ENCODE data around the gene MYH11. TPM values are rescaled to one million over a fixed set of nuclear protein-coding genes. Genes with fewer than 3 reads are reported as not detected.

MYH11 gene
- total RNA-seq, 1 donor from 2014 or later: 0.04 TPM

- TF ChIP-seq CTCF (IDR thresholded peaks at IDR 0.05; ENCODE audit: insufficient read depth, low read length, poor library complexity, severe bottlenecking): peak; percentile 82
- Histone ChIP-seq H3K27me3 (ENCODE audit: control insufficient read depth, insufficient read depth, low read length) (no peaks in the 10 kb centered on the region), H3K36me3 (ENCODE audit: control insufficient read depth, insufficient read depth, low read length) (no peaks in the 10 kb centered on the region), H3K4me3 (ENCODE audit: low read depth, low read length) (no peak overlapping the region)
- DNase-seq (ENCODE audit: low read depth): no peak
Measured at GRCh38 chr16:15874745-15875314, 18.0 kb upstream of the MYH11 start.

GRCh38 chr16:15873737-15874136 is 16.9 kb upstream of the MYH11 start:
- H3K27me3 ChIP-seq (ENCODE audit: control insufficient read depth, insufficient read depth, low read length): no peaks in the 10 kb centered on the region
- H3K36me3 ChIP-seq (ENCODE audit: control insufficient read depth, insufficient read depth, low read length): no peaks in the 10 kb centered on the region
- TF ChIP-seq CTCF (IDR thresholded peaks at IDR 0.05; ENCODE audit: insufficient read depth, low read length, poor library complexity, severe bottlenecking): no peak
- H3K4me3 ChIP-seq (ENCODE audit: low read depth, low read length): no peak overlapping the region
- DNase-seq (ENCODE audit: low read depth): no peak

GRCh38 chr16:15873301-15873700 is 16.5 kb upstream of the MYH11 start:
- no peaks in the 10 kb centered on the region for H3K36me3 ChIP-seq (ENCODE audit: control insufficient read depth, insufficient read depth, low read length)
- H3K27me3 ChIP-seq (ENCODE audit: control insufficient read depth, insufficient read depth, low read length): no peaks in the 10 kb centered on the region
- DNase-seq (ENCODE audit: low read depth): no peak
- TF ChIP-seq CTCF (IDR thresholded peaks at IDR 0.05; ENCODE audit: insufficient read depth, low read length, poor library complexity, severe bottlenecking): no peak
- H3K4me3 ChIP-seq (ENCODE audit: low read depth, low read length): no peak overlapping the region

GRCh38 chr16:15870011-15870410 is 13.2 kb upstream of the MYH11 start:
- DNase-seq (ENCODE audit: low read depth): no peak
- H3K36me3 ChIP-seq (ENCODE audit: control insufficient read depth, insufficient read depth, low read length): no peaks in the 10 kb centered on the region
- TF ChIP-seq CTCF (IDR thresholded peaks at IDR 0.05; ENCODE audit: insufficient read depth, low read length, poor library complexity, severe bottlenecking): no peak
- H3K27me3 ChIP-seq (ENCODE audit: control insufficient read depth, insufficient read depth, low read length): no peaks in the 10 kb centered on the region
- H3K4me3 ChIP-seq (ENCODE audit: low read depth, low read length): no peak overlapping the region

- Histone ChIP-seq H3K4me3 (ENCODE audit: low read depth, low read length) (no peak overlapping the region), H3K36me3 (ENCODE audit: control insufficient read depth, insufficient read depth, low read length) (no peaks in the 10 kb centered on the region), H3K27me3 (ENCODE audit: control insufficient read depth, insufficient read depth, low read length) (no peaks in the 10 kb centered on the region)
- no peak for DNase-seq (ENCODE audit: low read depth)
- TF ChIP-seq CTCF (IDR thresholded peaks at IDR 0.05; ENCODE audit: insufficient read depth, low read length, poor library complexity, severe bottlenecking): no peak
Measured at GRCh38 chr16:15866451-15866850, 9.6 kb upstream of the MYH11 start.

GRCh38 chr16:15865742-15866141 is 8.9 kb upstream of the MYH11 start:
- DNase-seq (ENCODE audit: low read depth): no peak
- no peaks in the 10 kb centered on the region for H3K36me3 ChIP-seq (ENCODE audit: control insufficient read depth, insufficient read depth, low read length)
- H3K4me3 ChIP-seq (ENCODE audit: low read depth, low read length): no peak overlapping the region
- TF ChIP-seq CTCF (IDR thresholded peaks at IDR 0.05; ENCODE audit: insufficient read depth, low read length, poor library complexity, severe bottlenecking): no peak
- H3K27me3 ChIP-seq (ENCODE audit: control insufficient read depth, insufficient read depth, low read length): no peaks in the 10 kb centered on the region
